GM21786 (cell line): ENCODE measurements around the gene PARP11.
A peak's percentile ranks its signal among the peaks of the same experiment; 100 is the strongest.

Experiments
- ATAC-seq: cut with Tn5 transposase; IDR thresholded peaks from one replicate; pipeline ENCODE4 v1.9.1; 2021; ENCODE audit not compliant: unreplicated experiment

The PARP11 gene

GRCh38 chr12:3828888-3829287 is 44.3 kb downstream of the PARP11 start:
- no peak for ATAC-seq

GRCh38 chr12:3827301-3828000 is 45.7 kb downstream of the PARP11 start:
- no peak for ATAC-seq

GRCh38 chr12:3821441-3821840 is 51.8 kb downstream of the PARP11 start:
- no peak for ATAC-seq

- ATAC-seq: no peak
These were observed 53.1 kb downstream of the PARP11 start for GRCh38 chr12:3820122-3820521.

GRCh38 chr12:3816266-3816665 is 56.9 kb downstream of the PARP11 start:
- no peak for ATAC-seq

GRCh38 chr12:3815094-3815766 is 58.0 kb downstream of the PARP11 start:
- no peak for ATAC-seq

- ATAC-seq: no peak
These were observed 62.7 kb downstream of the PARP11 start for GRCh38 chr12:3810540-3810939.

- no peak for ATAC-seq
These were observed 63.2 kb downstream of the PARP11 start for GRCh38 chr12:3810016-3810370.

- ATAC-seq: no peak
These were observed 63.7 kb downstream of the PARP11 start for GRCh38 chr12:3809357-3810015.

GRCh38 chr12:3805077-3805476 is 68.1 kb downstream of the PARP11 start:
- no peak for ATAC-seq

GRCh38 chr12:3803865-3804472 is 69.2 kb downstream of the PARP11 start:
- ATAC-seq: peak; percentile 66

- ATAC-seq: no peak
These were observed 70.5 kb downstream of the PARP11 start for GRCh38 chr12:3802721-3803120.

GRCh38 chr12:3797531-3798048 is 75.6 kb downstream of the PARP11 start:
- ATAC-seq: no peak

- ATAC-seq: no peak
These were observed 77.6 kb downstream of the PARP11 start for GRCh38 chr12:3795492-3796133.

- no peak for ATAC-seq
These were observed 78.1 kb downstream of the PARP11 start for GRCh38 chr12:3795066-3795465.

- no peak for ATAC-seq
These were observed 80.4 kb downstream of the PARP11 start for GRCh38 chr12:3792623-3793288.

- no peak for ATAC-seq
These were observed 81.8 kb downstream of the PARP11 start for GRCh38 chr12:3791256-3791874.

GRCh38 chr12:3790642-3791041 is 82.6 kb downstream of the PARP11 start:
- ATAC-seq: no peak

GRCh38 chr12:3789838-3790237 is 83.4 kb downstream of the PARP11 start:
- ATAC-seq: no peak

GRCh38 chr12:3777206-3777809 is 95.9 kb downstream of the PARP11 start:
- no peak for ATAC-seq
